HEK293 (cell line): Measurements from ENCODE around the gene TBX6.

Source experiments
- CTCF ChIA-PET: fragments of 350-600 bp; formaldehyde crosslinking; extraction: SDS; loops from one replicate; lab custom pipeline; 2021; ENCODE audit warnings: antibody characterized with exemption; lab: Yijun Ruan, JAX
- POLR2A ChIA-PET: fragments of 300-600 bp; formaldehyde crosslinking; extraction: SDS; loops from one replicate; lab custom pipeline; 2020; ENCODE audit warnings: antibody characterized with exemption, inconsistent platforms; lab: Yijun Ruan, JAX
- H3K27ac ChIP-seq: fragments of 200-500 bp; sonication (Bioruptor generic); 2 replicates; pipeline ENCODE4 v1.5.1; 2014; ENCODE audit warnings: low read depth, low read length, control low read depth, inconsistent platforms; ENCODE audit errors: extremely low read depth
- H3K36me3 ChIP-seq, 2 experiments: fragments of 200-500 bp in 1 of 2; sonication (Bioruptor generic) in 1 of 2; 1 replicate in 1 of 2; 2 replicates in 1 of 2; pipeline ENCODE4 v1.5.1; 2014 to 2017; ENCODE audit warnings: inconsistent platforms in 2 of 2, low read length in 2 of 2; ENCODE audit not compliant: control insufficient read depth in 2 of 2, insufficient read depth in 1 of 2
- H3K4me1 ChIP-seq: fragments of 200-500 bp; sonication (Bioruptor generic); 2 replicates; pipeline ENCODE4 v1.5.1; 2014; ENCODE audit warnings: mild to moderate bottlenecking, low read length, inconsistent platforms; ENCODE audit not compliant: control insufficient read depth, insufficient read depth
- H3K4me3 ChIP-seq: 2 replicates; pipeline ENCODE4 v1.5.1; 2011; ENCODE audit warnings: low read depth, mild to moderate bottlenecking, control low read depth, low read length, moderate library complexity
- H3K9me3 ChIP-seq: fragments of 200-500 bp; sonication (Bioruptor generic); 2 replicates; pipeline ENCODE4 v1.5.1; 2014; ENCODE audit warnings: low read depth, low read length, inconsistent platforms; ENCODE audit not compliant: control insufficient read depth, insufficient read depth
- BCL11A ChIP-seq: fragments of 450-650 bp; formaldehyde crosslinking; IDR thresholded peaks from 2 replicates; pipeline ENCODE4 v1.5.1; 2016; ENCODE audit warnings: low read depth, missing biosample characterization, missing genetic modification characterization
- FEZF1 ChIP-seq: fragments of 450-650 bp; formaldehyde crosslinking; IDR thresholded peaks from 2 replicates; pipeline ENCODE4 v1.5.1; 2016; ENCODE audit warnings: missing biosample characterization, missing genetic modification characterization
- GLIS2 ChIP-seq: fragments of 450-650 bp; formaldehyde crosslinking; IDR thresholded peaks from 2 replicates; pipeline ENCODE4 v1.5.1; 2016; ENCODE audit warnings: missing biosample characterization, missing genetic modification characterization
- HOXD13 ChIP-seq: sonication (generic); formaldehyde crosslinking; IDR thresholded peaks from 2 replicates; pipeline ENCODE4 v1.8.0; 2022; ENCODE audit warnings: missing genetic modification reagents, borderline replicate concordance
- IKZF3 ChIP-seq: fragments of 450-650 bp; IDR thresholded peaks from 2 replicates; pipeline ENCODE4 v1.5.0; 2018; ENCODE audit warnings: missing biosample characterization, mild to moderate bottlenecking, missing genetic modification characterization, moderate library complexity
- PRDM10 ChIP-seq: fragments of 450-650 bp; formaldehyde crosslinking; IDR thresholded peaks from 2 replicates; pipeline ENCODE4 v1.5.1; 2016; ENCODE audit warnings: missing biosample characterization, missing genetic modification characterization
- SP2 ChIP-seq: fragments of 450-650 bp; formaldehyde crosslinking; IDR thresholded peaks from 2 replicates; pipeline ENCODE4 v1.5.1; 2016; ENCODE audit warnings: missing biosample characterization, missing genetic modification characterization
- YY2 ChIP-seq: fragments of 450-650 bp; formaldehyde crosslinking; IDR thresholded peaks from 2 replicates; pipeline ENCODE4 v1.5.1; 2016; ENCODE audit warnings: missing biosample characterization, missing genetic modification characterization
- ZEB2 ChIP-seq: fragments of 450-650 bp; formaldehyde crosslinking; IDR thresholded peaks from 2 replicates; pipeline ENCODE4 v1.5.1; 2016; ENCODE audit warnings: missing biosample characterization, missing genetic modification characterization
- ZNF10 ChIP-seq: fragments of 450-650 bp; formaldehyde crosslinking; IDR thresholded peaks from 2 replicates; pipeline ENCODE4 v1.5.1; 2017; ENCODE audit warnings: missing biosample characterization, missing genetic modification characterization
- ZNF2 ChIP-seq: fragments of 450-650 bp; formaldehyde crosslinking; IDR thresholded peaks from 2 replicates; pipeline ENCODE4 v1.5.1; 2016; ENCODE audit warnings: missing biosample characterization, missing genetic modification characterization
- ZNF221 ChIP-seq: fragments of 450-650 bp; formaldehyde crosslinking; IDR thresholded peaks from 2 replicates; pipeline ENCODE4 v1.5.1; 2017; ENCODE audit warnings: missing biosample characterization, missing genetic modification characterization, borderline replicate concordance
- ZNF223 ChIP-seq: fragments of 450-650 bp; formaldehyde crosslinking; IDR thresholded peaks from 2 replicates; pipeline ENCODE4 v1.5.1; 2016; ENCODE audit warnings: missing biosample characterization, missing genetic modification characterization
- ZNF426 ChIP-seq: fragments of 450-650 bp; formaldehyde crosslinking; IDR thresholded peaks from 2 replicates; pipeline ENCODE4 v1.5.1; 2017; ENCODE audit warnings: missing biosample characterization, missing genetic modification characterization, mild to moderate bottlenecking, inconsistent platforms, moderate library complexity
- ZNF529 ChIP-seq: fragments of 450-650 bp; formaldehyde crosslinking; IDR thresholded peaks from 2 replicates; pipeline ENCODE4 v1.5.1; 2017; ENCODE audit warnings: missing genetic modification characterization, missing biosample characterization; ENCODE audit not compliant: insufficient replicate concordance
- ZNF558 ChIP-seq: fragments of 450-650 bp; formaldehyde crosslinking; IDR thresholded peaks from 2 replicates; pipeline ENCODE4 v1.5.1; 2016; ENCODE audit warnings: missing biosample characterization, missing genetic modification characterization
- ZNF621 ChIP-seq: fragments of 450-650 bp; formaldehyde crosslinking; IDR thresholded peaks from 2 replicates; pipeline ENCODE4 v1.5.1; 2017; ENCODE audit warnings: missing biosample characterization, missing genetic modification characterization
- ZNF626 ChIP-seq: fragments of 450-650 bp; sonication (Bioruptor Pico); formaldehyde crosslinking; IDR thresholded peaks from 2 replicates; pipeline ENCODE4 v1.5.1; 2018; ENCODE audit warnings: missing biosample characterization, missing genetic modification characterization, inconsistent platforms
- ZNF658 ChIP-seq: fragments of 450-650 bp; formaldehyde crosslinking; IDR thresholded peaks from 2 replicates; pipeline ENCODE4; 2016; ENCODE audit warnings: missing biosample characterization, missing genetic modification characterization
- ZNF76 ChIP-seq: fragments of 450-650 bp; formaldehyde crosslinking; IDR thresholded peaks from 2 replicates; pipeline ENCODE4; 2016; ENCODE audit warnings: low read depth, missing biosample characterization, missing genetic modification characterization, borderline replicate concordance
- ZNF830 ChIP-seq: fragments of 450-650 bp; IDR thresholded peaks from 2 replicates; pipeline ENCODE4 v1.5.0; 2018; ENCODE audit warnings: missing biosample characterization, missing genetic modification characterization, low read depth, mild to moderate bottlenecking, moderate library complexity
- ZNF843 ChIP-seq: fragments of 450-650 bp; formaldehyde crosslinking; IDR thresholded peaks from 2 replicates; pipeline ENCODE4 v1.5.1; 2016; ENCODE audit warnings: missing biosample characterization, missing genetic modification characterization
- ZXDB ChIP-seq: fragments of 450-650 bp; formaldehyde crosslinking; IDR thresholded peaks from 2 replicates; pipeline ENCODE4 v1.5.1; 2016; ENCODE audit warnings: missing biosample characterization, missing genetic modification characterization
- TF ChIP-seq, protein P1 (sequence below): fragments of 450-650 bp; formaldehyde crosslinking; IDR thresholded peaks from 2 replicates; pipeline ENCODE4 v1.5.1; 2017; ENCODE audit warnings: missing biosample characterization, missing genetic modification characterization
- TF ChIP-seq, protein P2 (sequence below): fragments of 450-650 bp; formaldehyde crosslinking; IDR thresholded peaks from 2 replicates; pipeline ENCODE4 v1.5.1; 2016; ENCODE audit warnings: missing biosample characterization, missing genetic modification characterization
- TF ChIP-seq, protein P3 (sequence below): fragments of 450-650 bp; formaldehyde crosslinking; IDR thresholded peaks from 2 replicates; pipeline ENCODE4 v1.5.1; 2016; ENCODE audit warnings: missing biosample characterization, missing genetic modification characterization, borderline replicate concordance

The TBX6 gene

GRCh38 chr16:30092373-30093010, 768 bp upstream of the TBX6 start (continued):
- peak; percentile 71 for TF ChIP-seq GLIS2
- TF ChIP-seq, protein P1, sequence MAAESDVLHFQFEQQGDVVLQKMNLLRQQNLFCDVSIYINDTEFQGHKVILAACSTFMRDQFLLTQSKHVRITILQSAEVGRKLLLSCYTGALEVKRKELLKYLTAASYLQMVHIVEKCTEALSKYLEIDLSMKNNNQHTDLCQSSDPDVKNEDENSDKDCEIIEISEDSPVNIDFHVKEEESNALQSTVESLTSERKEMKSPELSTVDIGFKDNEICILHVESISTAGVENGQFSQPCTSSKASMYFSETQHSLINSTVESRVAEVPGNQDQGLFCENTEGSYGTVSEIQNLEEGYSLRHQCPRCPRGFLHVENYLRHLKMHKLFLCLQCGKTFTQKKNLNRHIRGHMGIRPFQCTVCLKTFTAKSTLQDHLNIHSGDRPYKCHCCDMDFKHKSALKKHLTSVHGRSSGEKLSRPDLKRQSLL, result 0 out of 2 replicates have a peak, but pooled peaks have one; percentile 12
- no peak for TF ChIP-seq ZNF626 (tag by site-specific recombination)
- TF ChIP-seq ZNF76 (tag by site-specific recombination), result peak; percentile 41; the same call in 1 of the 2 replicates
- no peak for TF ChIP-seq ZNF658 (tag by site-specific recombination)
- TF ChIP-seq FEZF1, result no peak
- 0 out of 2 replicates have a peak, but pooled peaks have one; percentile 6 for TF ChIP-seq YY2 (tag by site-specific recombination)
- TF ChIP-seq BCL11A (tag by site-specific recombination), result peak; percentile 62
- TF ChIP-seq ZXDB (tag by site-specific recombination), result peak; percentile 89
- peak; percentile 38; the same call in 1 of the 2 replicates for TF ChIP-seq ZNF2 (tag by site-specific recombination)
- TF ChIP-seq ZEB2 (tag by site-specific recombination), result 0 out of 2 replicates have a peak, but pooled peaks have one; percentile 77
- TF ChIP-seq IKZF3 (tag by site-specific recombination), result peak; percentile 76
- no peak for TF ChIP-seq ZNF830 (tag by site-specific recombination)
- TF ChIP-seq, all 188 proteins: peak for 56

DNA sequence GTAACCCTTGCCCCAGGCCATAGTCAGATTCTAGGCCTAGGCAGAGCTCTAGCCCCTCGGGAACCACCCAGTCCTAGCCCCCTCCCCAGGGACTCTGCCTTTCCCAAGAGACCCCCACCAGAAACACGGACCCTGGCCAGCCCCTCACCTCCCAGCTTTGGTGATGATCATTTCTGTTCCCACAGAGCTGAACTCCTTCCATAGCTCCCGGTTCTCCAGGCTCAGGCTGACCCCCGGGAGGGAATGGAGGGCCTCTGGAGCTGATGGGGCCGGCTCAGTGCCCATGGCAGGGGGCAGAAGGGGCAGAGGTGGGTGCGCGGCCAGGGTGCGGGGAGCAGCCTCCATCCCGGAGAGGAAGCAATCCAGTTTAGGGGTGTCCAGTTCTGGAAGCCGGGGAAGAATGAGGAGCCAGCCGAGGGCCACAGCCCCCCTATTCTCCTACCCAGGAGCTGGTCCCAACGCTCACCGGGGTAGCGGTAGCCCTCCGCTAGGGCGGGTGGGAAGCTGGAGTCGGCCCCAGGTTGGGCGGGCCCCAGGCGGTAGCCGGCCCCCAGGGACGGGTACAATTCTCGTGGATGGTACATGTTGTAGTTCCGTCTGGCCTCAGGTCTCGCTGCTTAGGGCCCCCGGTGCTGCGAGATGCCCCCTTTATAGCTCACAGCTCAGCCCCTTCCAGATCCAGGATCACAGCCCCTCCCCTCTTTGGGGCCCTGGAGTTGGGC, 953 bp downstream of the TBX6 start:
- no peak overlapping the region for H3K27ac ChIP-seq
- ChIA-PET POLR2A (interaction anchor here (0.7 to 3.3 kb wide), 8 partner anchors 14 to 327 kb away, joined by 3 to 26 read pairs (median 6); partner anchors contain the start of genes ALDOA, MAPK3, PPP4C and PRRT2), CTCF (interaction anchor here (0.6 to 5.0 kb wide), 20 partner anchors 9 to 437 kb away, joined by 3 to 38 read pairs (median 5); partner anchors contain the start of genes DCTPP1, GDPD3, PPP4C and ZNF771)
- peaks cover 0 to 26% of the 10 kb centered on the region in 2 experiments; a peak in 1 of 3 replicates for H3K36me3 ChIP-seq
- H3K4me1 ChIP-seq, result no peaks in the 10 kb centered on the region
- H3K9me3 ChIP-seq, result no peaks in the 10 kb centered on the region
- H3K4me3 ChIP-seq, result no peak overlapping the region
- no peak for TF ChIP-seq ZNF10 (tag by site-specific recombination)
- no peak for TF ChIP-seq ZNF426 (tag by site-specific recombination)
- TF ChIP-seq ZNF221 (tag by site-specific recombination), result no peak
- no peak for TF ChIP-seq PRDM10 (tag by site-specific recombination)
- TF ChIP-seq YY2 (tag by site-specific recombination), result no peak
- no peak for TF ChIP-seq ZNF843 (tag by site-specific recombination)
- TF ChIP-seq ZNF558 (tag by site-specific recombination), result no peak
- TF ChIP-seq ZNF529 (tag by site-specific recombination), result no peak
- TF ChIP-seq, protein P2, sequence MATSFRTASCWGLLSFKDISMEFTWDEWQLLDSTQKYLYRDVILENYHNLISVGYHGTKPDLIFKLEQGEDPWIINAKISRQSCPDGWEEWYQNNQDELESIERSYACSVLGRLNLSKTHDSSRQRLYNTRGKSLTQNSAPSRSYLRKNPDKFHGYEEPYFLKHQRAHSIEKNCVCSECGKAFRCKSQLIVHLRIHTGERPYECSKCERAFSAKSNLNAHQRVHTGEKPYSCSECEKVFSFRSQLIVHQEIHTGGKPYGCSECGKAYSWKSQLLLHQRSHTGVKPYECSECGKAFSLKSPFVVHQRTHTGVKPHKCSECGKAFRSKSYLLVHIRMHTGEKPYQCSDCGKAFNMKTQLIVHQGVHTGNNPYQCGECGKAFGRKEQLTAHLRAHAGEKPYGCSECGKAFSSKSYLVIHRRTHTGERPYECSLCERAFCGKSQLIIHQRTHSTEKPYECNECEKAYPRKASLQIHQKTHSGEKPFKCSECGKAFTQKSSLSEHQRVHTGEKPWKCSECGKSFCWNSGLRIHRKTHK (tag by site-specific recombination), result no peak
- no peak for TF ChIP-seq ZNF621 (tag by site-specific recombination)
- TF ChIP-seq ZNF223 (tag by site-specific recombination), result no peak
- TF ChIP-seq IKZF3 (tag by site-specific recombination), result peak; percentile 41; the same call in 1 of the 2 replicates
- TF ChIP-seq HOXD13 (CRISPR knock-in tag), result no peak
- TF ChIP-seq, protein P3, sequence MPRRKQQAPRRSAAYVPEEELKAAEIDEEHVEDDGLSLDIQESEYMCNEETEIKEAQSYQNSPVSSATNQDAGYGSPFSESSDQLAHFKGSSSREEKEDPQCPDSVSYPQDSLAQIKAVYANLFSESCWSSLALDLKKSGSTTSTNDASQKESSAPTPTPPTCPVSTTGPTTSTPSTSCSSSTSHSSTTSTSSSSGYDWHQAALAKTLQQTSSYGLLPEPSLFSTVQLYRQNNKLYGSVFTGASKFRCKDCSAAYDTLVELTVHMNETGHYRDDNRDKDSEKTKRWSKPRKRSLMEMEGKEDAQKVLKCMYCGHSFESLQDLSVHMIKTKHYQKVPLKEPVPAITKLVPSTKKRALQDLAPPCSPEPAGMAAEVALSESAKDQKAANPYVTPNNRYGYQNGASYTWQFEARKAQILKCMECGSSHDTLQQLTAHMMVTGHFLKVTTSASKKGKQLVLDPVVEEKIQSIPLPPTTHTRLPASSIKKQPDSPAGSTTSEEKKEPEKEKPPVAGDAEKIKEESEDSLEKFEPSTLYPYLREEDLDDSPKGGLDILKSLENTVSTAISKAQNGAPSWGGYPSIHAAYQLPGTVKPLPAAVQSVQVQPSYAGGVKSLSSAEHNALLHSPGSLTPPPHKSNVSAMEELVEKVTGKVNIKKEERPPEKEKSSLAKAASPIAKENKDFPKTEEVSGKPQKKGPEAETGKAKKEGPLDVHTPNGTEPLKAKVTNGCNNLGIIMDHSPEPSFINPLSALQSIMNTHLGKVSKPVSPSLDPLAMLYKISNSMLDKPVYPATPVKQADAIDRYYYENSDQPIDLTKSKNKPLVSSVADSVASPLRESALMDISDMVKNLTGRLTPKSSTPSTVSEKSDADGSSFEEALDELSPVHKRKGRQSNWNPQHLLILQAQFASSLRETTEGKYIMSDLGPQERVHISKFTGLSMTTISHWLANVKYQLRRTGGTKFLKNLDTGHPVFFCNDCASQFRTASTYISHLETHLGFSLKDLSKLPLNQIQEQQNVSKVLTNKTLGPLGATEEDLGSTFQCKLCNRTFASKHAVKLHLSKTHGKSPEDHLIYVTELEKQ, result no peak
- TF ChIP-seq SP2, result peak; percentile 34; the same call in 1 of the 2 replicates
